SW 1271 (cell line): ENCODE measurements around the gene CCDC136.

Experiments used
- DNase-seq, 2 experiments: peaks; one replicate each; lab custom pipeline; 2025; lab: John Stamatoyannopoulos, UW

Gene CCDC136

DNA sequence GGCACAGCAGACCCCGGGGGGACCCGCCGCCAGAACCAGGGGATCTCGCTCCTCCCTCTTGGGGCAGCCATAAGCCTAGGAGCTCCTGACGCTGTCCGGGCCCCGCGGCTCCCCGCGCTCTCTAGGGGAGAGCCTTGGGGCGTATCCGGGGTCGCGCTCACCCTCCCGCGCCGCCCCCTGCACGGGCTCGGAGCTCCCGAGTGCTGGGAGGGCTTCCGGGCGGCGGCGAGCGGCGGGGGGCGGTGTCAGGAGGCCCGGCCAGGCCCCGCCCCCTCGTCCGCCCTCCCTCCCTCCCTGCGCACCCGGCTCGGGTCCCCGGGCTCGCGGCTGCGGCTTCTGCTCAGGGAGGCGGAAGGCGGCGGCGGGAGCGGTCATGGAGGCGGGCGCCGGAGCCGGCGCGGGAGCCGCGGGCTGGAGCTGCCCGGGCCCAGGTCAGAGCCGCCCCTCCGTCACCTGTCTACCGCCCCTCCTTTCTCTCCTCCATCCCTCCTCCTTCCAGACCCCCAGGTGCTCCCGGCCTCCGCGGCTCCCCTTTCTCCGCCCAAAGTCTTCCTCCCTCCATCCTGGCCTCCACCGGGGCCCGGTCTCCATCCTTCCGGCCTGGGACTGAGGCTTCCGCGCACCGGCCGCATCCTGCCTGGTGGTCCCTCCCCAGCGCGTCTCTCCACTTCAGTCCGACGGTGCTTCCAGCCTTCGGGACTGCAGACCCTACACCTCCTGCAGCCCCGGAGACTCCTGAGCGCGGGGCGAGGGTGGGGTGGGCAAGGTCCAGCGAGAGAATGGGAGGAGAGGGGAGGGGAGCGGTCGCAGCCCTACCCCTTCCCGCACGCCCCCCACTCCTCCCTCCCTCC is at the start of gene CCDC136:
Gene CCDC136 (plus strand): TSS at position 848 of the 851 bp plus-strand sequence. CDS start 444 bp downstream, outside the sequence.
- DNase-seq: peak in 1 of 2 experiments; percentile 20

DNA sequence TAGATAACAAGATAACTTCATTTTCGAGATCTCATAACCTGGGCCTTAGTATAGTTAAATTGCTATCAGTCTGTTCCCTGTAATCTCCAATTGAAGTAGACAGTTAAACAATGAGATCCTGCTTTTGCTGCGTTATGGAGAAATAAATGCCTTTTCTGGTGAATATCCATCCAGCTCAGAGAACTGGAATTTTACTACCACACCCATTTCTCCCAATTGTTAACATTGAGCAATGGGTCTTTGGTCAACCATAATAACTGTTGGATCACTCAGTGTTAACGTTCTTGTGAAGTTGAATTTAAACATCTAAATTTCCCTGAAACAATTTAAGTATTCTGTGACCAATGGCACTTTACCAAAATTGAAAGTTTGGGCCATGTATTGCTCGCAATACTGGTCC is 49.6 kb upstream of the CCDC136 start:
- no peak for DNase-seq

DNA sequence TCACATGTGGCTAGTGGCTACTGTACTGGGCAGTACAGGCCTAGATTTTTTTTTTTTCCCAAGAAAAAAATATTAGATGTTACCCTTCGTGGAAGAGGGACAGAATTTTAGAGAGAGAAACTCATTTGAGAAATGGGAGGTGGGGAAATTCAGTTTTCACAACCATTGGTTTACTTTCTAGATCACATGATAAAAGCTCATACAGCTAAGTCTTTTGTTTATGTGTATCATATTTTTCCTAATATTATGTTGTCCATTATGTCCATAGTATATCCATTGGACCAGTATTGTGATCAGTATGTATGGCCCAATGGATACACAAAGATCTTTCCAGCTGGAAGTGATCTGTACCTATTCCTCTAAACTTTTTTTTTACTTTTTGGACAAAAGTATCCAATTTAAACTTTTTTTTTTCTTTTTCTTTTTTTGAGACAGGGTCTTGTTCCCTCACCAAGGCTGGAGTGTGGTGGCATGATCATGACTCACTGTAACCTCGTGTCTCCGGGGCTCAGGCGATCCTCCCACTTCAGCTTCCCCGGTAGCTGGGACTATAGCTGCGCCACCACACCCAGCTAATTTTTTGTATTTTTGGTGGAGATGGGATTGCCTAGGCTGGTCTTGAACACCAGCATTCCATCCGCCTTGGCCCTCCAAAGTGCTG is 48.5 kb upstream of the CCDC136 start:
- DNase-seq: no peak

DNA sequence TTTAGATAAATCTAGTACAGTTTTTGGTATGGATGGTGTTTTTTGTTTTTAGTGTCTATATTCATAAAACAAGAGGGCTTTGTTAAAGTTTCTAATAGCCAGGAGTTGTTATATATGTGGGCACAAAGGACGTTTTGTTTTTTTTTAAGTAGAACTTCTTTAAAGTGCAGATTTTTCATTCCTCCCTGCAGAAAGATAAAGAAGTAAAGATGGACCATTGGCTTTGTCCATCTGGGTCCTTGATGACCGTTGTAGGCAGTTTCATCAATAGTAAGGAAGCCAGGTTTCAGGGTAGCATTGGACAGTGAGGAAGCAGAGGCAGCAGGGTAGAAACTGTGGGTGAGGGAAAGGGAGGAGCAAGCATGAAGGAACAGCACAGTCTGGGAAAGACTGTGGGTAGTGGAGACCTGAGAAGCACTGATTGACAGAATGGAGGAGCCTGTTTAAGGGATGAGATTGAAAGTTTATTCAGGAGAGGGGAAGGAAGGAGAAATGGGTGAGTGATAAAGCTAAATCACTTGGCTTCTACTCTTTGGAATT is 47.3 kb upstream of the CCDC136 start:
- DNase-seq: no peak

DNA sequence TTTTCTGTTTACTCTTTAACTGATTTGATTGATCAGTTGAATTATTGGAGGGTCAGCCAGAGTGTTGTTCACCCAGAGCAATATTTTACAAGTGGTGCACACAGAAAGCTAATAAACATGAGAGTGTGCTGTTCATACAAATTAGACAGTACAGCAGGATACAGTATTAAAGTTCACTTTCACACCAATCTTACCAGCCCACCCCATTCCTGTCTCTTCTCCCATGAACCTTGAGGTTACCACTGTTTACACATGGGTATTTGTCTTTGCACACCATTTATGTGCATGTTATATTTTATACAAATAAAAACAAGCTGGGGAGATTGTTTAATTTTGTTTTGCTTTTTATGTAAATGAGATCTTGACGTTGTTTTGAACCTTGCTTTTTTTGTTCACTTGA is 46.1 kb upstream of the CCDC136 start:
- DNase-seq: no peak

DNA sequence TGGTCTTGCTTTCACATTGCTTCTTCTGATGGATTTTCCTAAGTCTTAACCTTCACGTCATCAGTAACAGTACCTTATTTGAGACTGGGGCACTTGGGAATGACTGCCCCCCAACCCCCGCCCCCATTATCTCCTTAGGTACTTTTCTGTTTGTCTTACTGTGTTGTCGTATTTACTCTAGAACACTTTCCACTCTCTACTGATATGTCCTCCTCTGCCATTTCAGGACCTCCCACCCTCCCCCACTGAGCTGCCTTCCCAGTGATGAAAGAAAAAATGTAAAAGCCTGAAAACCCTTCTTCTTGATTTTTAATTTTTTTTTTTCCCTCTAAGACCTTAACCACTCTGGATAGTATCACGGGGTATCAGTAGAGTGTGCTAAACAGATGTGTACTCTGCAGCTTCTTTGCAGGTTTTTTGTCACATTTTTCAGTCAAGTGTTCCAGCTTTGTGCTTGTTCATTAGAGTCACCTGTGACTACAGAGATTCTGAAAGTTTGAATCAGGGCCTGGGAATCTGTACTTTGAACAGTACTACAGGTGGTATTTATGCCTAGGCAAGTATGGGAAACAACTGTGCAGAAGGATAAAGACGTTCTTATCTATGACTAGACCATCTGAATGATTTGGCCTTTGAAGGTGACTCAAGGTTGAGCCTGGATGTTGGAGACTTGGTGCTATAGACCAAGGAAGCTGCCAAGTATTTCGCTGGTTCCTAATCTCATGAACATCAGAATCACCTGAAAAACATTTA is 44.3 kb upstream of the CCDC136 start:
- DNase-seq: no peak

DNA sequence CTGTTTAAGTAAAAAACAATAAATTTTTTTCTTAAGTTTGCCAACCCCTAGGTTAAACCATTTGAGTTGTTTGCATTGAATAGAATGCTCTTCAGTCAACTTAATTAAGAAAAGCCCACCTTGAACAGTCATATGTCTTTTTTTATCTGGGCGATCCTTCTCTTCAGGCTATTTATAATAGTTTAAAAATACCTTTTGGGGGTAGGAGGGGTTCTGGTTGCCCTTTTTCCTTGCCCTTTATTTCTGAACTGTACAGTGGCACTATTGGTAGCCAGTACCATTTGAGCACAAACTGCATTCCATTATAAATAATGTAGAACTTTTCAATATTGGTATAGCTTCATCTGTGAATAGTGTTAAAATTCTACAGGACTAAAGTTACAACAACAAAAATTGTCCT is 39.5 kb upstream of the CCDC136 start:
- no peak for DNase-seq

DNA sequence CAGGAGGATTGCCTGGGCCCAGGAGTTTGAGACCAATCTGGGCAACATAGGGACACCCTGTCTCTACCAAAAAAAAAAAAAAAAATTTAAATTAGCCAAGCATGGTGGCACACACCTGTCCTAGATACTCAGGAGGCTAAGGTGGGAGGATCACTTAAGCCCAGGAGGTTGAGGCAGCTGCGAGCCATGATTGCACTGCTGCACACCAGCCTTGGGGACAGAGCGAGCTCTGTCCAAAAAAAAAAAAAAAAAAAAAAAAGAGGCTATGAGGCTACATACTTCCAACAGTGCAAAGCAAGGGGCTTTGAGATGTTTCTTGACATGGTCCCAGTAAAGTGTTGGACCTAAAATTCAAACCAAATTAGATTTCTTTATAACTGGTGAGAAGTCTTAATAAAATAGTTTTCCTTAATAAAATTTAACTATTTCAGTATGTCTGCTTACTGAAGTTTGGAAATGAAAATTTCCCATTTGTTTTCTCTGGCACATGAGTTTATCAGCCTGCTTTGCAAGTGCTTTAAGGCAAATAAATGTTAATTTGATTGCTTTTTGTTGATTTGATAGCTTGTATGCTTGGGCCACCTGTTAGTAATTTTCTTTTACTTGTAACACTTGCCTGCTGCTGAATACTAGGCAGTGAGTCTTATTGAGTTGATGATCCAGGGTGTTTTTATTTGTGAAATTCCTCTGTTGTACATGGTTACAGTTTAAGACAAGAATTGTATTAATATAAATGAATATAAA is 36.5 kb upstream of the CCDC136 start:
- DNase-seq: no peak

DNA sequence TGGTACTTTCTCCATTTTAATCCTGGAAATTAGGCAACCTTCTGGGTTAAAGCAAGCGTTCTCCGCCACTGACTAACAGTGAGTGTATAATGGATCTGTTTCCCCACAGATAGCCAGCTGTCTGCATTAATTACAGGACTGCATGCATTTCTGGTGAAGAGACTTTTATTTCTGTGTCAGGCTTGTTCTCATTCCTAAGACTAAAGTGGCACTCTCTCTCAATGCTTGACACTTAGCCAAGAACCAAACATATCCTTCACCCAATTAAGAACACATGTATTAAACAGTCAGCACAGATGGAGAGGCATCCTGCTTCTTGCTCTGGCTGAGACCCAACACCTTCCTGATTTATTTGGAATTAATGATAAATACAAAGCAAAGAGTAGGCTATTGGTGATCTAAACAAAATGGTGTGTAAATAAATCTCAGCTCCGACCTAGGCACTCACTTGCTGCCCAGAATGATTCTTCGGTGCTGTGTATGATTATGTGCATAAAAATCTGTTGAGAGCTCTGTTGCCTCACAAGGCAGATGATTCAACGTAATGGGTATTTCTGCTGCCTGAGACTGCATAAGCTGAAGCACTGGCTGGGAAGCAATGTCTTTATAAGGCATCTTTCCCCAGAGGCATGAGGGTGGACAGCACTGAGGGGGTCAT is 35.8 kb upstream of the CCDC136 start:
- DNase-seq: no peak

DNA sequence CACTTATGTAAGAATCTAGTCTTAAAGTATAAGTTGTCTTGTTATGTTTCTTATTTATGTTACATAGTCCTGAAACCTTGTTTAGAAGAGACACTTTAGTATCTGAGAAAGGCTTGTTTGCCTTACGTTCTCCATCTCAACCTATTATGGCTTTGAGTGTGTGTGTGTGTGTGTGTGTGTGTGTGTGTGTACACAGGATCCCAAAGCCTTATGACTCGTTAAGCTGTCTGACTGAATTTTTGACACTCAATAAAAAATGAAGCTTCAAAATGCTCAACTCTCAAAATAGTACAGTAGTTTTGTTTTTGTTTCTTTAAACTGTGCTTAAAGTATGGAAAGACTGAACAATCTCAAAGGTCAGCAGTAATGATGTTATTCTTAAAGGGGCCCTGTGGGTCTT is 34.6 kb upstream of the CCDC136 start:
- no peak for DNase-seq

DNA sequence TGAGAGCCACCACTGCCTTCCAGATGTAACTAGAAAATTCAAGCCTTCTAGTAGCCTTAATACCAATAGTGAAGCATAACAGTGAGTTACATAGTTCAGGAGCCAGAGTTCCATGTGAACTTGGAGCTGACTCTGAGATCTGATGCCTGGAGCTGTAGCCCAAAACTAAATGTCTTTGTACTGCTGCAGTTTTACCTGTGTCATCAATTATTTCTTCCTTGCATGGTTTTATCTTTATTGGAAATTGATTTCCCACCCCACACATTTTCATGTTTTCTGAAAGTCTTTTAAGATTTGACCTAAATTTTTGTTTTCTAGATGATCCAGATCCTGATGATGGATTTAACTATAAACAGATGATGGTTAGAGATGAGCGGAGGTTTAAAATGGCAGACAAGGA is 33.2 kb upstream of the CCDC136 start:
- DNase-seq: no peak

DNA sequence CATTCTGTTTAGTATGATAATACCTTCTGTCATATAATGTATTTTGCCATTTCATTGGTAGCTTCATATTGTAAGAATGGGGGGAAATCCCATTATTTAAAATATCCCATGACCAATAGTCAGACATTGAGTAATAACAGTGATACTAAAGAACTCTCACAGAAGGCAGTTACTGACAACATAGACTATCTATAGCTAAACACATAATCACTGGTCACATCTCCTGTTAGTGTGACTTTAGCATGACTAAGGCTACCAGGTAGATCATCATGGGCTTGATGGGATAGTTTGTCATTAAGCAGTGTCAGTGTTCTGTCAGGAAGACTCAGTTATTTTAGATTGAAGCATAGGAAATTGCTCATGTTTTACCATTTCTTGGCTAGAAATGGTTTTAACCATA is 32.5 kb upstream of the CCDC136 start:
- no peak for DNase-seq

DNA sequence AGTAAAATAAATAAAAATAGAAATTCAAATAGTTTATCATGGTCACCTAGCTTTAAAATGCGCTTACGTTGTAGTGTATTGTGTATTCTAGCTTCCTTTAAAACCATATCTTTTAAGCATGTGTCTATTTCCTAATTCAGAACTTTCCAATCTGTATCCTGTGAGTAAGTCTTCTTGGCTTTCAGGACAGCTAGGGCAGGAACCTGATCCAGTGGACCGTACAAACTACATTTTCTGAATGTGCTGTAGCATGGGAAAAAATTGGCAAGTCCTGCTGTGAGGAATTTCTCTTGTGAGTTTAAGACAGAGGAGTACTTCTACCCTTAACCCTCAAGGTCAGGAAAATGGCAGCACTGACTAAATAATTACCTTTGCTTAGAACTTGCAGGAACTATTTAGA is 28.2 kb upstream of the CCDC136 start:
- DNase-seq: no peak

DNA sequence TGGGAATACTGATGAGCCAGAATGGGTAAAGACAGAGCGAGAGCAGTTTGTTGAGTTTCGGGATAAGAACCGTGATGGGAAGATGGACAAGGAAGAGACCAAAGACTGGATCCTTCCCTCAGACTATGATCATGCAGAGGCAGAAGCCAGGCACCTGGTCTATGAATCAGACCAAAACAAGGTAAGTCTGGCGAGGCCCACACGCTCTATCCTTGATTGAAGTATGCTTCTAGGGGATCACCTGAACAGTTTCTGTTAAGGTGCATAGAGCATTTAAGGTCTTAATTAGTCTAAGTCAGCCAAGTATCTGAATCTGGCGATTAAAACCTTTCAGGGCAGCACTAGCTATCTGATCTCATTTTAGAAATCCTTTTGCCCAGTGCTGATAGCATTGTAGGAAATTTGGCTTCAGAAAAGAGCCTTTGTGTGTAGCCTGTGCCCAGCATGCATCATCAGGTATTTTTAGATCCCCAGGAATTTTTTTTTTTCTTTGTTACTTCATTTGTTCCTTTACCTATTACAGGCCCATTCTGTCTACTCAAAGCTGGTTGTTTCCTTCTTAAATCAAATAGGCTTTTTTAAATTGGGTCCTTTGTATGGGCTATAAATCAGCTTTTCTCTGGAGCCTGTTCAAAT is 24.2 kb upstream of the CCDC136 start:
- DNase-seq: no peak

DNA sequence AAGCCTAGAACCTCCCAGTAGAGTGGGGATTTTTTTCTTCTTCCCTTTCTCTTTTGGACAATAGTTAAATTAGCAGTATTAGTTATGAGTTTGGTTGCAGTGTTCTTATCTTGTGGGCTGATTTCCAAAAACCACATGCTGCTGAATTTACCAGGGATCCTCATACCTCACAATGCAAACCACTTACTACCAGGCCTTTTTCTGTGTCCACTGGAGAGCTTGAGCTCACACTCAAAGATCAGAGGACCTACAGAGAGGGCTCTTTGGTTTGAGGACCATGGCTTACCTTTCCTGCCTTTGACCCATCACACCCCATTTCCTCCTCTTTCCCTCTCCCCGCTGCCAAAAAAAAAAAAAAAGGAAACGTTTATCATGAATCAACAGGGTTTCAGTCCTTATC is 21.5 kb upstream of the CCDC136 start:
- DNase-seq: no peak

DNA sequence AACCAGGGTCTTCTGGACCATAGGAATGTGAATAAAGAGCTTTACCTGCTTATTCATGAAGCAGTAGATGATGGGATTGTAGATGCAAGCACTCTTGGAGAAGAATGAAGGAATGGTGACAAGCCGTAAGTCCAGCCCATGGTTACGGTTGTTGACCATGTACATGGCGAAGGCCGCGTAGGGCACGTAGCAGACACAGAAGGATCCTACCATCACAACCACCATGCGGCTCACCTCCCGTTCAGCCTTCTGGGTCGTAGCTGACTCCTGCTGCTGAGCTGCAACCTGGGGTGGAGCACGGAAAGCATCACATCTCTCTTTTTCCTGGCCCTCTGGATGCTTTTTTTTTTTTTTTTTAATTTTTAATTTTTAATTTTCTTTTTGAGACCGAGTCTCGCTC is 18.2 kb upstream of the CCDC136 start:
- no peak for DNase-seq

DNA sequence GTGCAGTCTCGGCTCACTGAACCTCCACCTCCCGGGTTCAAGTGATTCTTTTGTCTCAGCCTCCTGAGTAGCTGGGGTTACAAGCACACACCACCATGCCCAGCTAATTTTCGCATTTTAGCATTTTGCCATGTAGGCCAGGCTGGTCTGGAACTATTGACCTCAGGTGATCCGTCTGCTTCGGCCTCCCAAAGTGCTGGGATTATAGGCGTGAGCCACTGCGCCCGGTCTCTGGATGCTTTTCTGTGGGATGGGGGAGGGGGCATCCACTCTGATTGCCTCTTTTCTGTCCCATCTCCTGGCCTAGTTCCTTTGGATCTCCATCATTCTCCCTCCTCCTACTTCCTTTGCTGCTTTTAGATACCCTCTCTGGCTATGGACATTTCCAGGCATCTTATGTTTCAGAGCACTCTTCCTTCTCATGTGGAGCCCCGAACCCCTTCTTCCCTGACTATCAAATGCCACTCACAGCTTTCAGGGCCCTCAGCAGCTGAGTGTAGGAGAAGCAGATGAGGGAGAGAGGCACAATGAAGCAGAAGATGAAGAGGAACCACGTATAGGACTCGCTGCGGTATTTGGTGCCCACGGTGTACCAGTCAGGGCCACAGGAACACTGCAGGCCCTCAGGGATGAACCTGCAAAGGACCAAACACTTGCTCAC is 17.6 kb upstream of the CCDC136 start:
- DNase-seq: no peak

DNA sequence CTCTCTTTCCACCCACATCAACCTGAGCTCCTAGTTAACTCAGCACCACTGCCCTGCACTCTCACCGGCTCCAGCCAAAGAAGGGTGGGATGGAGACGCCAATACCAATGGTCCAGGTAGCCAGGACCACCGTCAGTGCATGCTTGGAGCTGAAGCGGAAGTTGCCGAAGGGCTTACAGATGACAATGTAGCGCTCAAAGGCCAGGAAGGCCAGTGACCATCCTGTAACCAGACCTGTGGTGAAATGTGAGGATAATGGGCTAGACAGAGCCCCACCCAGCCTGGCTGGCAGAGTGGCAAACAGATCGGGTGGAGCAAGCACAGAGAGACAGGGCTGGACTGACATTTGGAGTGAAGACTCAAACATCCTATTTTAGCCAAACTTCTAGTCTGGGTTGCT is 16.8 kb upstream of the CCDC136 start:
- no peak for DNase-seq

DNA sequence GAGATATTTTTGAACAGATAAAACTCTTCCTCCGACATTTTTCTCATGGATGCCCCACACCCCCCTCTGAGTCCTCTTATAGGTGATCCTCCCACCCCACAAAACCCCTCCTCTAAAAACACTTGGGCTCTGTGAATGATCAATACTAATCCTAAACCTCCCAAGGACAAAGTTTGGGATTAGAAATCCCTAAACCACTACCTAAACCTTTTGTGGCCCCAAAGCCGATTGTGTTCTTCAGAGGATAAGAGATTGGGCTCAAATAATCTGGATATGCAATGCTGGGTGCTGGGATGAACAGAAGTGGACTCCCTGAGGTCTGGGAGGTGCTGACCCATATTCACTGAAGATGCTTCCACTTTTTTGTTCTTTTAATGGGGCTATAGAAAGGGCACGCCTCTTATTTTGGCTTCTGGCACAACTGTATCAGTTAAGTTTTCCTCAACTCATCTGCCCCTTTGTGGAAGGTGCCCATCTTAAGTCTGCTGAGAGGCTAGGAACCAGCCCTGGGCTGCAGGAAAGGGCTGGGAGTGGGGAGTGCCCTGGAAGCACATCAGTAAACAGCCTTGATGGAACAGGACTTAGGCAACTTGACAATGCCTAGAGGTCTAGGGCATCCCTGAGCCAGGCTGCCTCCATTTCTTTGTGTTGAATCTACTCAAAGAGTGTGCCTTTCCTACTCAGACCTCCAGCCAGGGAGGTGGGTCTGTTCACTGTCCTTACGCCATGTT is 15.9 kb upstream of the CCDC136 start, which contains the start of gene OPN1SW:
Gene OPN1SW (minus strand): TSS at position 51 of the 731 bp plus-strand sequence. CDS start 13 bp downstream, at position 38.
- no peak for DNase-seq
